Right atrium auricular region (tissue), 2 donors: ENCODE data around the gene CYTH1. TPM values are rescaled to one million over a fixed set of nuclear protein-coding genes. Genes with fewer than 3 reads are reported as not detected.

Experiments used
- DNase-seq: peaks from one replicate; pipeline ENCODE4 v3.0.0-alpha.2; 2019; ENCODE audit warnings: low spot score
- H3K27ac ChIP-seq, 2 donors: fragments of 200-600 bp; sonication (generic); 1 replicate in 1 of 2; 2 replicates in 1 of 2; pipeline ENCODE4 v1.5.1; 2016 to 2019
- H3K27me3 ChIP-seq, 2 donors: fragments of 200-600 bp; sonication (generic); one replicate each; pipeline versions ENCODE4 v1.5.1 to v1.6.0; 2017 to 2019
- H3K36me3 ChIP-seq: fragments of 200-600 bp; sonication (generic); one replicate; pipeline ENCODE4 v1.5.1; 2016
- H3K4me1 ChIP-seq, 2 donors: fragments of 200-600 bp; sonication (generic); one replicate each; pipeline versions ENCODE4 v1.5.1 to v1.6.0; 2017 to 2019
- H3K4me3 ChIP-seq, 2 donors: fragments of 200-600 bp; sonication (generic); 1 replicate in 1 of 2; 2 replicates in 1 of 2; pipeline ENCODE4 v1.5.1; 2017 to 2019; ENCODE audit warnings: mild to moderate bottlenecking in 1 of 2, moderate library complexity in 1 of 2
- H3K9me3 ChIP-seq, 2 donors: fragments of 200-600 bp; sonication (generic); one replicate each; pipeline ENCODE4 v1.5.1; 2019
- total RNA-seq, 2 donors: library from RNA; depleted of rRNA; stranded (reverse); fragments of >200 nt; gene quantifications; one replicate each; pipeline ENCODE4 v1.1.0, GENCODE V29; 2016
- TF ChIP-seq, protein P1 (sequence below), 2 donors: fragments of 200-600 bp; sonication (generic); IDR thresholded peaks; one replicate each; pipeline ENCODE4 v1.5.1; 2019; ENCODE audit warnings: antibody characterized with exemption in 2 of 2

The CYTH1 gene
- total RNA-seq, 2 donors from 2014 or later: 23.8 to 31.0 TPM

DNA sequence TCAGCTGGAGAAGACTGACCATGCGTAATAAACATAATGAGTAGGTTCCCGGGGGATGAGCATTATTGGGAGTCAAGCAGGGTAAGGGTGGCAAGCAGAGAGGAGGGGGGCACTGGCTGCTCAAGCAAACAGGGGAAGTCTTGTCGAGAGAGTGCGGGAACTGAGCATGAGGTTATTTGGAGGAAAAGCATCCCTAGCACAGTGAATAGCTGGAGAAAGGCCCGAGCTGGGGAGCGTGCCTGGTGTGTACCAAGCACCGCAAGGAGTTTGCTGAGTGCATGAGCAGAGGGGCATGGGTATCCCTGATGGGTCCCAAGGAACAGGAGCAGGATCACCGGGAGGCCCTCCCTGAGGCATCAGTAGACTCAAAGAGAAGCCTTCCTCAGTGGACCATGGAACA, 17.2 kb downstream of the CYTH1 start:
- DNase-seq: no peak
- TF ChIP-seq, protein P1, sequence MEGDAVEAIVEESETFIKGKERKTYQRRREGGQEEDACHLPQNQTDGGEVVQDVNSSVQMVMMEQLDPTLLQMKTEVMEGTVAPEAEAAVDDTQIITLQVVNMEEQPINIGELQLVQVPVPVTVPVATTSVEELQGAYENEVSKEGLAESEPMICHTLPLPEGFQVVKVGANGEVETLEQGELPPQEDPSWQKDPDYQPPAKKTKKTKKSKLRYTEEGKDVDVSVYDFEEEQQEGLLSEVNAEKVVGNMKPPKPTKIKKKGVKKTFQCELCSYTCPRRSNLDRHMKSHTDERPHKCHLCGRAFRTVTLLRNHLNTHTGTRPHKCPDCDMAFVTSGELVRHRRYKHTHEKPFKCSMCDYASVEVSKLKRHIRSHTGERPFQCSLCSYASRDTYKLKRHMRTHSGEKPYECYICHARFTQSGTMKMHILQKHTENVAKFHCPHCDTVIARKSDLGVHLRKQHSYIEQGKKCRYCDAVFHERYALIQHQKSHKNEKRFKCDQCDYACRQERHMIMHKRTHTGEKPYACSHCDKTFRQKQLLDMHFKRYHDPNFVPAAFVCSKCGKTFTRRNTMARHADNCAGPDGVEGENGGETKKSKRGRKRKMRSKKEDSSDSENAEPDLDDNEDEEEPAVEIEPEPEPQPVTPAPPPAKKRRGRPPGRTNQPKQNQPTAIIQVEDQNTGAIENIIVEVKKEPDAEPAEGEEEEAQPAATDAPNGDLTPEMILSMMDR (IDR thresholded peaks at IDR 0.05): no peak
- no peaks in the 10 kb centered on the region for H3K9me3 ChIP-seq
- H3K4me1 ChIP-seq: peaks cover 0 to 33% of the 10 kb centered on the region in 2 donors
- H3K4me3 ChIP-seq: no peak overlapping the region
- H3K27ac ChIP-seq: no peak overlapping the region
- no peaks in the 10 kb centered on the region for H3K36me3 ChIP-seq
- no peaks in the 10 kb centered on the region for H3K27me3 ChIP-seq

DNA sequence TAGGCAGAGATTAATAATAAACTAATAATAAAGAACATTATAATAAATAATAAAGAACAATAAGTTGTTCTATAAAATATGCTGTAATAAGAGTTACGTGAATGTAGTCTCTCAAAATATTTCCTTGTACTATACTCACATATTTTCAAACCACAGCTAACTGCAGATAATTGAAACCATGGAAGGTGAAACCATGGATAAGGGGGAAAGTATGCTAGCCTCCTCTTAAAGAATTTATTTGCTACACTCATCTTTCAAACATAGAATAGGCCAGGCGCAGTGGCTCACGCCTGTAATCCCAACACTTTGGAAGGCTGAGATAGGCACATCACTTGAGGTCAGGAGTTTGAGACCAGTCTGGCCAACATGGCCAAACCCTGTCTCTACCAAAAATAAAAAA, 18.5 kb downstream of the CYTH1 start:
- no peaks in the 10 kb centered on the region for H3K36me3 ChIP-seq
- TF ChIP-seq, protein P1 (IDR thresholded peaks at IDR 0.05): no peak
- H3K27me3 ChIP-seq: no peaks in the 10 kb centered on the region
- DNase-seq: no peak
- no peak overlapping the region for H3K27ac ChIP-seq
- H3K9me3 ChIP-seq: no peaks in the 10 kb centered on the region
- H3K4me1 ChIP-seq: peaks cover 0 to 46% of the 10 kb centered on the region in 2 donors
- no peak overlapping the region for H3K4me3 ChIP-seq

DNA sequence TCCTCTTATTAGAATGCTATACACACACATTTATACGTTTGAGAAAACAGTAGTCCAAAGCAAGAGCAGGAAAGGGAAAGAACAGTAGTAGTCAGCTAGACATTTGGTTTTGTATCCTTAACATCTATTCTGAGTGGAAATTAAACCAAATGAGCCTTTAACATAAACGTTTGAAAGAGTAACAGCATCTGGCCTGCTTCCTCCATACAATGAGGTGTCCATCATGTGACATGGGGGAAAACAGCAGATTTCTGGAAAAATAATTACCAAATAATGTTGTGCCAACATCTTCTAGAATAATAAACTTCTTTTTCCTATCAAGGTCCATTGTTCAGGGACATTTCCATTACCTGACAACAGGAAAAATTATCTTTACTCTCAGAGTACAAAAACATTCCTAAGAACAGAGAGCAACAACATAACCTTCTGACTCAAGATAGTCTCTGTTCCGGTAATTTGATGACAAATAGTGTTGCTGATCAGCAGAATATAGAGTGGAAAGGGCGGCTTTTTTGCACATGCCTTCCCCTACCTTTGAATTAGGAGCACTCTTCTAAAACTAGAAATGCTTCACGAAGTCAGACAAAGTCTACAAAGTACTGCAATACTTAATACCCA, 20.2 kb downstream of the CYTH1 start:
- Histone ChIP-seq H3K27me3 (no peaks in the 10 kb centered on the region), H3K9me3 (no peaks in the 10 kb centered on the region), H3K4me1 (peaks cover 0 to 49% of the 10 kb centered on the region in 2 donors), H3K4me3 (no peak overlapping the region), H3K36me3 (no peaks in the 10 kb centered on the region), H3K27ac (peak overlapping the region in 1 of 2 donors; percentile 20)
- TF ChIP-seq, protein P1 (IDR thresholded peaks at IDR 0.05): no peak
- DNase-seq: no peak

DNA sequence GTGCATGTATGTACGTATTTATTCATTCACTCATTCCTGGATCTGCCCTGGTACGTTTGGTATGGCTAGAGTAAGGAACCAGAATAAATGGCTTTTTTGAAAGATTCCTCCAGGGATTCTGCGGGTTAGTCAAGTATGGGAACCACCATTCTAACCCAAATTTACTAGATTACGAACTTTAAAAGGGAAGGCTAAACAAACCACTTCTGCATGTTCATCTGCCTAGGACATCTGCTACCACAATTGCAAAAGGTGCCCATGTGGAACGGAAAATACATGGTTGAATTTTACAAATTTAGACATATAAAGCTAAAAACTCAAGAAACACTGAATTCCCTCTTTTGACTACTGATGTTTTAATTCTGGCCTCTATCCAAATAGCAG, 22.1 kb downstream of the CYTH1 start:
- Histone ChIP-seq H3K27ac (peak overlapping the region in 1 of 2 donors; percentile 1), H3K4me1 (peaks cover 0 to 31% of the 10 kb centered on the region in 2 donors), H3K4me3 (no peak overlapping the region), H3K9me3 (no peaks in the 10 kb centered on the region), H3K36me3 (no peaks in the 10 kb centered on the region), H3K27me3 (no peaks in the 10 kb centered on the region)
- TF ChIP-seq, protein P1 (IDR thresholded peaks at IDR 0.05): no peak
- no peak for DNase-seq

DNA sequence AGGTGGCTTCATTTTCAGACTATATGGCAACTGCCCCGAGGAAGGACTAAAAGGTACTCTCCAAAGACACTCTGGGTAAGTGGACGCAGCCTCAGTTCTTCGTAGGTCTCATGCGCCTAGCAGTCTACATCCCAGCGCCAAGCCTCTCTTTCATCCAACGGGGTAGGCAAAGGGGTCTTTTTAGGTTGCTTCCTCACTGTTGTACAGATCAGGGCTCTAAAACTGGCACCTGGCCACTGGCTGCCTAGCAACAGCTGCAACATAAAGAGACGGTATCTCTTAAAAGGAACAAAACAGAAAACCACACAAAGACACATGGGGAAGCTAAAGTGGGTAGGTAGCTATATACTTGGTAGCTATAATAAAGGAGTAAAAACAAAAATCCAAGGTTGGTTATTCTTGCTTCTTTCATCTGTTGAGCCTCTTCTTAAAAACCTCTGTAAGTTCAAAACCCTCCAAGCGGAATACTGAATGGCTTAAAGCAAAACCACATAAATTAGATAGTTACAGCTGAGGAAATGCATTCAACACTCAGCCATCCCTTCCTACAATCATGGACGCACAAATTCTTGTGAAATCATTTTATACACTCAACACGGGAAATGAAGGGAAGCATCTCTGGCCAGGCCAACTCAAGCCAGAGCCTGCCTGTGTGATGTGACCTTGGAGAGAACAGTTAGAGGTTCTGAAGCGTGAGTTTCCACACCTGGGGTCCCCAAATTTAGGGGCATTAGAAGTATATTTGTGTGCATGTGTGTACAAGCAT, 22.7 kb downstream of the CYTH1 start:
- no peaks in the 10 kb centered on the region for H3K27me3 ChIP-seq
- no peaks in the 10 kb centered on the region for H3K9me3 ChIP-seq
- TF ChIP-seq, protein P1 (IDR thresholded peaks at IDR 0.05): no peak
- H3K4me3 ChIP-seq: no peak overlapping the region
- peaks cover 0 to 26% of the 10 kb centered on the region in 2 donors for H3K4me1 ChIP-seq
- peak overlapping the region; percentile 1 to 28 for H3K27ac ChIP-seq
- no peak for DNase-seq
- no peaks in the 10 kb centered on the region for H3K36me3 ChIP-seq
